Gastroesophageal sphincter (tissue), 4 donors: Measurements from ENCODE around the gene SPEN. TPM values are rescaled to one million over a fixed set of nuclear protein-coding genes. Genes with fewer than 3 reads are reported as not detected.

Source experiments
- ATAC-seq: fragments of 150-250 bp; one replicate; pipeline ENCODE4 v1.9.1; 2016; ENCODE audit warnings: mild to moderate bottlenecking, moderate library complexity
- H3K27ac ChIP-seq, 4 donors: fragments of 200-600 bp; sonication (generic) in 3 of 4; 1 replicate in 3 of 4; 2 replicates in 1 of 4; pipeline ENCODE4 v1.5.1; 2016 to 2019
- H3K27me3 ChIP-seq: fragments of 200-600 bp; sonication (generic); one replicate; pipeline ENCODE4 v1.5.1; 2019
- H3K36me3 ChIP-seq, 2 donors: fragments of 200-600 bp; sonication (generic); one replicate each; pipeline ENCODE4 v1.5.1; 2019; ENCODE audit warnings: control low read depth in 1 of 2
- H3K4me1 ChIP-seq, 3 donors: fragments of 200-600 bp; sonication (generic); 1 replicate in 2 of 3; 2 replicates in 1 of 3; pipeline ENCODE4 v1.5.1; 2016 to 2019; ENCODE audit warnings: control low read depth in 2 of 3
- H3K4me3 ChIP-seq, 2 donors: fragments of 200-600 bp; sonication (generic); one replicate each; pipeline ENCODE4 v1.5.1; 2019; ENCODE audit warnings: mild to moderate bottlenecking in 1 of 2, moderate library complexity in 1 of 2
- H3K9me3 ChIP-seq, 3 donors: fragments of 200-600 bp; sonication (generic); one replicate each; pipeline ENCODE4 v1.5.1; 2017 to 2019; ENCODE audit warnings: control low read depth in 2 of 3
- CTCF ChIP-seq, 4 experiments: fragments of 200-600 bp in 2 of 4; fragments of 450-650 bp in 2 of 4; sonication (generic) in 1 of 4; IDR thresholded peaks; one replicate each; pipeline ENCODE4 v1.5.1; 2017 to 2019; ENCODE audit warnings: antibody characterized with exemption in 4 of 4, mild to moderate bottlenecking in 2 of 4, moderate library complexity in 2 of 4
- EP300 ChIP-seq: sonication (generic); formaldehyde crosslinking; IDR thresholded peaks from one replicate; pipeline ENCODE4 v1.6.1; 2017; ENCODE audit warnings: antibody characterized with exemption, mild to moderate bottlenecking
- POLR2A ChIP-seq, 2 donors: fragments of 450-650 bp; IDR thresholded peaks; one replicate each; pipeline ENCODE4 v1.6.1; 2017; ENCODE audit warnings: antibody characterized with exemption in 2 of 2, mild to moderate bottlenecking in 2 of 2, moderate library complexity in 1 of 2
- POLR2AphosphoS5 ChIP-seq: sonication (generic); formaldehyde crosslinking; IDR thresholded peaks from one replicate; pipeline ENCODE4 v1.6.1; 2017; ENCODE audit warnings: antibody characterized with exemption
- WGBS, 2 donors: methylation state at CpG; one replicate each; pipeline ENCODE4 v1.1.5; 2018; ENCODE audit warnings: low coverage in 1 of 2; 5-methylcytosine and 5-hydroxymethylcytosine counted together
- total RNA-seq, 4 donors: library from RNA; depleted of rRNA; stranded (reverse); fragments of >200 nt; gene quantifications; one replicate each; pipeline ENCODE4 v1.1.0, GENCODE V29; 2016

The SPEN gene
- total RNA-seq, 4 donors from 2014 or later: 40.3 to 79.4 (median 50.7) TPM

GRCh38 chr1:15881961-15882360, 34.5 kb downstream of the SPEN start:
- 50 to 79% methylated on average over 2 to 4 of the region's 5 CpGs for WGBS, 2 donors
- ATAC-seq: no peak
- Histone ChIP-seq H3K27me3 (no peaks in the 10 kb centered on the region), H3K4me1 (peaks cover 0 to 56% (median 10%) of the 10 kb centered on the region in 3 donors), H3K4me3 (no peak overlapping the region), H3K36me3 (peaks cover 0 to 16% of the 10 kb centered on the region in 2 donors), H3K27ac (no peak overlapping the region), H3K9me3 (no peaks in the 10 kb centered on the region)
- no peak for TF ChIP-seq EP300

GRCh38 chr1:15882665-15883064, 35.2 kb downstream of the SPEN start:
- no peak for ATAC-seq
- Histone ChIP-seq H3K27ac (peak overlapping the region in 1 of 4 donors; percentile 3), H3K4me1 (peaks cover 0 to 63% (median 11%) of the 10 kb centered on the region in 3 donors), H3K4me3 (no peak overlapping the region), H3K27me3 (no peaks in the 10 kb centered on the region), H3K36me3 (peaks cover 0 to 9% of the 10 kb centered on the region in 2 donors), H3K9me3 (no peaks in the 10 kb centered on the region)
- no peak for TF ChIP-seq CTCF (IDR thresholded peaks at IDR 0.05)
- no peak for TF ChIP-seq POLR2A (IDR thresholded peaks at IDR 0.05)
- TF ChIP-seq EP300: no peak
- no peak for TF ChIP-seq POLR2AphosphoS5
- 94% methylated on average over 2 of the region's 2 CpGs; no CpG with 5 or more reads in 1 of the 2 donors for WGBS, 2 donors

- H3K9me3 ChIP-seq: no peaks in the 10 kb centered on the region
- H3K4me1 ChIP-seq: peaks cover 0 to 69% (median 11%) of the 10 kb centered on the region in 3 donors
- no peaks in the 10 kb centered on the region for H3K27me3 ChIP-seq
- whole genome bisulfite sequencing, 2 donors: 69 to 91% methylated on average over 5 to 6 of the region's 6 CpGs
- H3K27ac ChIP-seq: peak overlapping the region in 1 of 4 donors; percentile 86
- ATAC-seq: no peak
- TF ChIP-seq POLR2A (IDR thresholded peaks at IDR 0.05) (no peak), POLR2AphosphoS5 (no peak), CTCF (IDR thresholded peaks at IDR 0.05) (no peak), EP300 (no peak)
- peaks cover 0 to 5% of the 10 kb centered on the region in 2 donors for H3K36me3 ChIP-seq
- no peak overlapping the region for H3K4me3 ChIP-seq
Measured at GRCh38 chr1:15883326-15883725, 35.8 kb downstream of the SPEN start.

GRCh38 chr1:15884477-15884876, 37.0 kb downstream of the SPEN start:
- Histone ChIP-seq H3K4me1 (peaks cover 0 to 81% (median 11%) of the 10 kb centered on the region in 3 donors), H3K36me3 (peaks cover 0 to 5% of the 10 kb centered on the region in 2 donors), H3K9me3 (no peaks in the 10 kb centered on the region), H3K27ac (peak overlapping the region; percentile 82 to 91 (median 86)), H3K4me3 (no peak overlapping the region), H3K27me3 (no peaks in the 10 kb centered on the region)
- ATAC-seq: no peak
- WGBS, 2 donors: 62 to 92% methylated on average over 2 to 4 of the region's 4 CpGs
- TF ChIP-seq CTCF (IDR thresholded peaks at IDR 0.05): no peak

GRCh38 chr1:15885269-15885668, 37.8 kb downstream of the SPEN start:
- ATAC-seq: no peak
- H3K4me1 ChIP-seq: peaks cover 0 to 89% (median 11%) of the 10 kb centered on the region in 3 donors

More at GRCh38 chr1:15885269-15885668, 37.8 kb downstream of the SPEN start:
- no peaks in the 10 kb centered on the region for H3K9me3 ChIP-seq
- H3K27me3 ChIP-seq: no peaks in the 10 kb centered on the region
- peak overlapping the region in 1 of 2 donors; percentile 44 for H3K4me3 ChIP-seq
- WGBS, 2 donors: 23 to 34% methylated on average over 5 of the region's 5 CpGs
- H3K36me3 ChIP-seq: peaks cover 0 to 5% of the 10 kb centered on the region in 2 donors
- peak overlapping the region; percentile 82 to 91 (median 86) for H3K27ac ChIP-seq
- TF ChIP-seq POLR2A (IDR thresholded peaks at IDR 0.05): no peak
- no peak for TF ChIP-seq EP300
- TF ChIP-seq CTCF (IDR thresholded peaks at IDR 0.05): no peak
